ENCODE results near the gene TNFRSF14.
"Not testable (repeated sequence)": the region's sequence is repeated elsewhere in the genome, so short reads cannot be mapped to it uniquely, and the experiment has no call there.

TNFRSF14 gene

DNA sequence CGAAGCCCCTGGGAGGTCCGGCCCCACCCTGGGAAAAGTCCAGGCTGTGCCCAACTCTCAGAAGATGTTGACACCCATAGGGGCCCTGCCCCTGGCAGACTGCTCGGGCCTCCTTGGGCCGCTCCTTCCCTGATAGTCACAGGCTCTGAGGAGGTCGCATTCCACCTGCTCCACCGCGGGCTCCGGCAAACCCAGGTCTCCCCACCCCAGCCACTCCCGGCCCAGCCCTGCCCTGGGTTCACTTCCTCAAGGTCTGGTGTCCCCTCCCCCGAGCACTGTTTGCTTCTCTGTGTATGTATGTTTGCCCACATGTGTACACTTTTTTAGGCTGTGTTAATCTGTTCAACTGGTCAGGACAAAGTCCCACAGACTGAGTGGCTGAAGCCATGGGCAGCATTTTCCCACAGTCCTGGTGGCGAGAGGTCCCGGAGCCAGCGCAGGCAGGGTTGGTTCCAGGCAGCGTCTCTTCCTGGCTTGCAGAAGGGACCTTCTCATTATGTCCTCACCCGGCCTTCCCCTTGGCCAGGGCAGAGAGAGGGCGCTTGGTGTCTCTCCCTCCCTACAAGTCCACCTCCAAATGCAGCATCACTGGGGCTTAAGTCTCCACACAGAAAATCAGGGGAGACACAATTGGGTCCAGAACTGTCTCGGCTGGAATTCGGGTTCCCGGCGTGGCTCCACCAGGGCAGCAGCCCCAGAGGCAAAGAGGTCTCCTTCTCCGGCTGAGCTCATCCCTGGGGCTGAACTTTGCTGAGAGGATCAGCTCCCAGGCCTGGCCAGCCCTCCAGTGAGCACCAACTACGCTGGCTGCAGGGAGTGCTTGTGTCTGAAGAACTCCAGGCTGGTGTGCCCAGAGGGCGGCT lies 19.9 kb downstream of the TNFRSF14 start:
- Histone ChIP-seq H3K4me3 (replicated peaks; ENCODE audit: low read depth, low read length) (peak overlapping the region; percentile 51), H3K36me3 (ENCODE audit: control insufficient read depth, insufficient read depth, low read length) (no peaks in the 10 kb centered on the region), H3K27me3 (replicated peaks; ENCODE audit: control insufficient read depth, insufficient read depth, low read length) (no peaks in the 10 kb centered on the region)
- DNase-seq (ENCODE audit: extremely low read depth, insufficient read length): peak; percentile 61
- TF ChIP-seq CTCF (IDR thresholded peaks at IDR 0.05; ENCODE audit: insufficient read depth, low read length, poor library complexity, severe bottlenecking): no peak

DNA sequence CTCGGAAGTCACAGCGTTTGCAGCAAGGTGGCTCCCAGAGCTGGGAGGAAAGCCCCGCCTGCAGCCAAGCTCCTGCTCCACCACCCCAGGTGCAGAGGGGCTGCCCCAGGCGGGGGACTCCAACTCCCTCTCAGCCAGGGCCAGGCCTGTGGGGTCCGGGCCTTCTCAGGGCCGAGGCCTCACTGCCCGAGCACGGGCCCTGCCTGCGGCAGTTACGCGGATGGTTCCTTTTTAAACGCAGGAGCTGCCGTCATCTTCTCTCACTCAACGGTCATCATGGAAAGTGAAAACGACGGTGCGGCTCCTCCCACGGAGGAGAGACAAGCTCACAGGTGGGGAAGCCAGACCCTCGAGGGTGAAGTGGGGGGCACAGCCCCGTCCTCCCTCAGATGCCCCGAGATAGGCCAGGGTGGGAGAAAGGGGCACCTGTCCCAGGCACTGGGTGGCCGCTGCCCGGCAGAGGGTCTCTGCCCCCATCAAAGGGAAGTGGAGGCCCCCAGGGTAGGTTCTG lies 21.4 kb downstream of the TNFRSF14 start:
- DNase-seq (ENCODE audit: extremely low read depth, insufficient read length): peak; percentile 64
- not testable (repeated sequence) for H3K27me3 ChIP-seq (replicated peaks; ENCODE audit: control insufficient read depth, insufficient read depth, low read length); H3K36me3 ChIP-seq (ENCODE audit: control insufficient read depth, insufficient read depth, low read length)
- peak overlapping the region; percentile 63 for H3K4me3 ChIP-seq (replicated peaks; ENCODE audit: low read depth, low read length)

- peak overlapping the region; percentile 63 for H3K4me3 ChIP-seq (replicated peaks; ENCODE audit: low read depth, low read length)
- H3K27me3 ChIP-seq (replicated peaks; ENCODE audit: control insufficient read depth, insufficient read depth, low read length): no peaks in the 10 kb centered on the region
- TF ChIP-seq CTCF (IDR thresholded peaks at IDR 0.05; ENCODE audit: insufficient read depth, low read length, poor library complexity, severe bottlenecking): no peak
- H3K36me3 ChIP-seq (ENCODE audit: control insufficient read depth, insufficient read depth, low read length): peaks cover 3% of the 10 kb centered on the region
- DNase-seq (ENCODE audit: extremely low read depth, insufficient read length): no peak
Measured at GRCh38 chr1:2578758-2579118, 22.6 kb downstream of the TNFRSF14 start.

GRCh38 chr1:2580691-2581090 lies 24.5 kb downstream of the TNFRSF14 start:
- TF ChIP-seq CTCF (IDR thresholded peaks at IDR 0.05; ENCODE audit: insufficient read depth, low read length, poor library complexity, severe bottlenecking): no peak
- no peak for DNase-seq (ENCODE audit: extremely low read depth, insufficient read length)
- Histone ChIP-seq H3K4me3 (replicated peaks; ENCODE audit: low read depth, low read length) (no peak overlapping the region), H3K36me3 (ENCODE audit: control insufficient read depth, insufficient read depth, low read length) (peaks cover 3% of the 10 kb centered on the region), H3K27me3 (replicated peaks; ENCODE audit: control insufficient read depth, insufficient read depth, low read length) (no peaks in the 10 kb centered on the region)

DNA sequence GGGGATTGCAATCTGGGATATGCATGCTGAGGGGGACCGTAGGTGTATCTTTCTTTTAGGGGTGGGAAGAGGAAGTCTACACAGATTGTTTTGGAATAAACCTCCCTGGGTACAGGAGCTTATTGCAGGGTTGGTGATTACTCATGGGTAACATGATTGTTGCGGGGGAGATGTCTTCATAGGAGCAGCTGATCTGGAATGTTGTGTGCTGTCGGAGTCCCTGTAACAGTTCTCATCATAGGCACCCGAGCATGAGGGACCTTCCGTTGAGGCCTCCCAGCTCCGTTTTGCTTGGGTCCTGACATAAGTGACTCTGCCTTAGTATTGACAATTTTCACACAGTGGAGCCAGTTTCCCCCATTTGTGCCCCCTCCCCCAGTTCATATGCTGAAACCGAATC lies 26.2 kb downstream of the TNFRSF14 start:
- no peak for TF ChIP-seq CTCF (IDR thresholded peaks at IDR 0.05; ENCODE audit: insufficient read depth, low read length, poor library complexity, severe bottlenecking)
- Histone ChIP-seq H3K36me3 (ENCODE audit: control insufficient read depth, insufficient read depth, low read length) (peaks cover 3% of the 10 kb centered on the region), H3K4me3 (replicated peaks; ENCODE audit: low read depth, low read length) (no peak overlapping the region), H3K27me3 (replicated peaks; ENCODE audit: control insufficient read depth, insufficient read depth, low read length) (no peaks in the 10 kb centered on the region)
- DNase-seq (ENCODE audit: extremely low read depth, insufficient read length): no peak

- H3K36me3 ChIP-seq (ENCODE audit: control insufficient read depth, insufficient read depth, low read length): peaks cover 3% of the 10 kb centered on the region
- no peak for DNase-seq (ENCODE audit: extremely low read depth, insufficient read length)
- TF ChIP-seq CTCF (IDR thresholded peaks at IDR 0.05; ENCODE audit: insufficient read depth, low read length, poor library complexity, severe bottlenecking): no peak
- no peaks in the 10 kb centered on the region for H3K27me3 ChIP-seq (replicated peaks; ENCODE audit: control insufficient read depth, insufficient read depth, low read length)
- no peak overlapping the region for H3K4me3 ChIP-seq (replicated peaks; ENCODE audit: low read depth, low read length)
Measured at GRCh38 chr1:2583331-2583791, 27.2 kb downstream of the TNFRSF14 start.

Data from GM06990 (cell line).